Liver (tissue), 9 donors: ENCODE results near the gene ZNF440. TPM values are rescaled to one million over a fixed set of nuclear protein-coding genes. Genes with fewer than 3 reads are reported as not detected.

Experiments
- DNase-seq: peaks from one replicate; pipeline ENCODE4 v3.0.0-alpha.2; 2017; ENCODE audit warnings: low spot score
- H3K27ac ChIP-seq, 2 donors: one replicate each; pipeline ENCODE4 v1.7.0; 2013; ENCODE audit warnings: inconsistent platforms in 2 of 2, low read length in 2 of 2, control low read depth in 1 of 2, low read depth in 1 of 2, mild to moderate bottlenecking in 1 of 2
- H3K27me3 ChIP-seq, 4 donors: one replicate each; pipeline versions ENCODE4 v1.6.1 to v1.7.0; 2013; ENCODE audit warnings: low read length in 3 of 4, inconsistent platforms in 1 of 4, mild to moderate bottlenecking in 1 of 4, moderate library complexity in 1 of 4; ENCODE audit not compliant: control insufficient read depth in 4 of 4, insufficient read depth in 4 of 4
- H3K36me3 ChIP-seq, 4 donors: one replicate each; pipeline versions ENCODE4 v1.6.1 to v1.7.0; 2013; ENCODE audit warnings: low read length in 3 of 4, mild to moderate bottlenecking in 3 of 4, low read depth in 1 of 4, moderate library complexity in 1 of 4; ENCODE audit not compliant: control insufficient read depth in 4 of 4, insufficient read depth in 3 of 4
- H3K4me1 ChIP-seq, 4 donors: one replicate each; pipeline versions ENCODE4 v1.6.1 to v1.7.0; 2013; ENCODE audit warnings: low read length in 3 of 4, mild to moderate bottlenecking in 3 of 4, moderate library complexity in 1 of 4; ENCODE audit not compliant: control insufficient read depth in 4 of 4, insufficient read depth in 4 of 4
- H3K4me3 ChIP-seq, 3 donors: one replicate each; pipeline versions ENCODE4 v1.6.1 to v1.7.0; 2013; ENCODE audit warnings: low read length in 3 of 3, control low read depth in 1 of 3, low read depth in 1 of 3, mild to moderate bottlenecking in 1 of 3
- H3K9ac ChIP-seq, 2 donors: one replicate each; pipeline ENCODE4 v1.7.0; 2013; ENCODE audit warnings: low read length in 2 of 2, mild to moderate bottlenecking in 2 of 2, moderate library complexity in 2 of 2, control low read depth in 1 of 2, low read depth in 1 of 2
- H3K9me3 ChIP-seq, 4 donors: one replicate each; pipeline versions ENCODE4 v1.6.1 to v1.7.0; 2013; ENCODE audit warnings: low read length in 3 of 4; ENCODE audit not compliant: control insufficient read depth in 4 of 4
- CTCF ChIP-seq: fragments of 150-350 bp; IDR thresholded peaks from 2 replicates; pipeline ENCODE4 v1.5.1; 2017; ENCODE audit warnings: improper control_type of control experiment, low read depth, low read length; ENCODE audit not compliant: missing input control
- EGR1 ChIP-seq, 2 donors: IDR thresholded peaks; 2 replicates each; pipeline ENCODE4 v1.6.1; 2016 to 2018; ENCODE audit warnings: antibody characterized with exemption in 2 of 2, low read depth in 2 of 2
- FOXA1 ChIP-seq: IDR thresholded peaks from 2 replicates; pipeline ENCODE4 v1.6.1; 2016; ENCODE audit warnings: antibody characterized with exemption
- FOXA2 ChIP-seq: IDR thresholded peaks from 2 replicates; pipeline ENCODE4 v1.6.1; 2016; ENCODE audit warnings: antibody characterized with exemption
- HNF4A ChIP-seq, 2 donors: conservative IDR thresholded peaks; 2 replicates each; pipeline ENCODE4 v1.6.1; 2016; ENCODE audit warnings: antibody characterized with exemption in 2 of 2, mild to moderate bottlenecking in 2 of 2
- HNF4G ChIP-seq: IDR thresholded peaks from 2 replicates; pipeline ENCODE4 v1.6.1; 2016; ENCODE audit warnings: antibody characterized with exemption
- JUND ChIP-seq, 2 donors: IDR thresholded peaks; 2 replicates each; pipeline ENCODE4 v1.6.1; 2016; ENCODE audit warnings: antibody characterized with exemption in 2 of 2
- NR2F2 ChIP-seq: IDR thresholded peaks from 2 replicates; pipeline ENCODE4 v1.6.1; 2016; ENCODE audit warnings: antibody characterized with exemption
- RAD21 ChIP-seq, 2 donors: IDR thresholded peaks; 2 replicates each; pipeline ENCODE4 v1.6.1; 2016; ENCODE audit warnings: antibody characterized with exemption in 2 of 2, mild to moderate bottlenecking in 2 of 2
- RXRA ChIP-seq, 2 donors: IDR thresholded peaks; 2 replicates each; pipeline ENCODE4 v1.6.1; 2017 to 2018; ENCODE audit warnings: antibody characterized with exemption in 2 of 2, mild to moderate bottlenecking in 1 of 2
- SP1 ChIP-seq: IDR thresholded peaks from 2 replicates; pipeline ENCODE4 v1.6.1; 2018; ENCODE audit warnings: antibody characterized with exemption, mild to moderate bottlenecking
- TAF1 ChIP-seq: conservative IDR thresholded peaks from 2 replicates; pipeline ENCODE4 v1.6.1; 2016; ENCODE audit warnings: antibody characterized with exemption, mild to moderate bottlenecking
- YY1 ChIP-seq: IDR thresholded peaks from 2 replicates; pipeline ENCODE4 v1.6.1; 2016; ENCODE audit warnings: antibody characterized with exemption, mild to moderate bottlenecking
- ZBTB33 ChIP-seq: IDR thresholded peaks from 2 replicates; pipeline ENCODE4 v1.6.1; 2016; ENCODE audit warnings: antibody characterized with exemption
- WGBS: extraction: QIAGEN DNeasy Blood & Tissue Kit; methylation state at CpG from one replicate; pipeline ENCODE4 v1.1.7; 2013; 5-methylcytosine and 5-hydroxymethylcytosine counted together
- polyA plus RNA-seq, 2 donors: library from polyadenylated mRNA; stranded (reverse) in 1 of 2; unstranded in 1 of 2; fragments of 200-250 nt in 1 of 2; fragments of >200 nt in 1 of 2; fragmentation: Nextera tagmentation in 1 of 2; extraction: Ambion mirVana in 1 of 2; gene quantifications; one replicate each; pipeline versions ENCODE4 v1.2.1 to v1.2.3, GENCODE V29; 2013 to 2015
- total RNA-seq, 2 donors: library from RNA; depleted of rRNA; stranded (reverse); fragments of >200 nt; gene quantifications; one replicate each; pipeline ENCODE4 v1.2.3, GENCODE V29; 2014
- TF ChIP-seq, protein P1 (sequence below): IDR thresholded peaks from 2 replicates; pipeline ENCODE4 v1.6.1; 2016; ENCODE audit warnings: antibody characterized with exemption
- TF ChIP-seq, protein P2 (sequence below): IDR thresholded peaks from 2 replicates; pipeline ENCODE4 v1.6.1; 2016; ENCODE audit warnings: antibody characterized with exemption
- TF ChIP-seq, protein P3 (sequence below): IDR thresholded peaks from 2 replicates; pipeline ENCODE4 v1.6.1; 2016; ENCODE audit warnings: antibody characterized with exemption, mild to moderate bottlenecking
- donor health status: healthy.
- donor health status: healthy.
- donor health status: healthy.
- donor health status: healthy.
- donor health status: healthy.

The ZNF440 gene
- total and polyA plus RNA-seq, 4 donors = 1.3 to 8.5 (median 4.3) TPM

- peak; percentile 83 for DNase-seq
- no peaks in the 10 kb centered on the region for H3K36me3 ChIP-seq
- no peak overlapping the region for H3K27ac ChIP-seq
- H3K4me3 ChIP-seq = no peak overlapping the region
- TF ChIP-seq, protein P1, sequence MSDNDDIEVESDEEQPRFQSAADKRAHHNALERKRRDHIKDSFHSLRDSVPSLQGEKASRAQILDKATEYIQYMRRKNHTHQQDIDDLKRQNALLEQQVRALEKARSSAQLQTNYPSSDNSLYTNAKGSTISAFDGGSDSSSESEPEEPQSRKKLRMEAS = no peak
- TF ChIP-seq FOXA1 (no peak), RAD21 (IDR thresholded peaks at IDR 0.05) (peak; percentile 94), CTCF (peak; percentile 83), RXRA (IDR thresholded peaks at IDR 0.05) (peak; percentile 29 to 60), HNF4G (no peak), HNF4A (conservative IDR thresholded peaks at IDR 0.05) (peak in 1 of 2 donors; percentile 7), ZBTB33 (no peak), EGR1 (IDR thresholded peaks at IDR 0.05; ENCODE audit: low read depth in 2 of 2) (no peak), YY1 (no peak), FOXA2 (no peak), SP1 (peak; percentile 32), JUND (IDR thresholded peaks at IDR 0.05) (no peak), NR2F2 (no peak)
- TF ChIP-seq, protein P2, sequence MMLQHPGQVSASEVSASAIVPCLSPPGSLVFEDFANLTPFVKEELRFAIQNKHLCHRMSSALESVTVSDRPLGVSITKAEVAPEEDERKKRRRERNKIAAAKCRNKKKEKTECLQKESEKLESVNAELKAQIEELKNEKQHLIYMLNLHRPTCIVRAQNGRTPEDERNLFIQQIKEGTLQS = no peak
- no peaks in the 10 kb centered on the region for H3K27me3 ChIP-seq
- 11% methylated on average over 8 of the region's 8 CpGs for WGBS
- peak overlapping the region in 1 of 2 donors; percentile 14 for H3K9ac ChIP-seq
- H3K9me3 ChIP-seq = peaks cover 0 to 4% (median 0%) of the 10 kb centered on the region in 4 donors
- peaks cover 6 to 14% (median 12%) of the 10 kb centered on the region in 4 donors for H3K4me1 ChIP-seq
These were observed 16.6 kb upstream of the ZNF440 start for GRCh38 chr19:11797491-11797890.

- Histone ChIP-seq H3K9me3 (peaks cover 0 to 11% (median 0%) of the 10 kb centered on the region in 4 donors), H3K27ac (peak within 1 kb of the TSS; percentile 52 to 56), H3K4me1 (peaks cover 6 to 14% (median 12%) of the 10 kb centered on the region in 4 donors), H3K9ac (peak within 1 kb of the TSS; percentile 48 to 87), H3K4me3 (peak within 1 kb of the TSS; percentile 53 to 82 (median 56)), H3K27me3 (no peaks in the 10 kb centered on the region), H3K36me3 (no peaks in the 10 kb centered on the region)
- WGBS = under 1% methylated on average over 56 of the region's 56 CpGs
- peak; percentile 93 for DNase-seq
- TF ChIP-seq ZBTB33 (peak; percentile 21), HNF4A (conservative IDR thresholded peaks at IDR 0.05) (no peak), YY1 (peak; percentile 27), RAD21 (IDR thresholded peaks at IDR 0.05) (peak in 1 of 2 donors; percentile 9), EGR1 (IDR thresholded peaks at IDR 0.05; ENCODE audit: low read depth in 2 of 2) (no peak), SP1 (peak; percentile 62), TAF1 (peak; percentile 68)
- TF ChIP-seq, protein P3, sequence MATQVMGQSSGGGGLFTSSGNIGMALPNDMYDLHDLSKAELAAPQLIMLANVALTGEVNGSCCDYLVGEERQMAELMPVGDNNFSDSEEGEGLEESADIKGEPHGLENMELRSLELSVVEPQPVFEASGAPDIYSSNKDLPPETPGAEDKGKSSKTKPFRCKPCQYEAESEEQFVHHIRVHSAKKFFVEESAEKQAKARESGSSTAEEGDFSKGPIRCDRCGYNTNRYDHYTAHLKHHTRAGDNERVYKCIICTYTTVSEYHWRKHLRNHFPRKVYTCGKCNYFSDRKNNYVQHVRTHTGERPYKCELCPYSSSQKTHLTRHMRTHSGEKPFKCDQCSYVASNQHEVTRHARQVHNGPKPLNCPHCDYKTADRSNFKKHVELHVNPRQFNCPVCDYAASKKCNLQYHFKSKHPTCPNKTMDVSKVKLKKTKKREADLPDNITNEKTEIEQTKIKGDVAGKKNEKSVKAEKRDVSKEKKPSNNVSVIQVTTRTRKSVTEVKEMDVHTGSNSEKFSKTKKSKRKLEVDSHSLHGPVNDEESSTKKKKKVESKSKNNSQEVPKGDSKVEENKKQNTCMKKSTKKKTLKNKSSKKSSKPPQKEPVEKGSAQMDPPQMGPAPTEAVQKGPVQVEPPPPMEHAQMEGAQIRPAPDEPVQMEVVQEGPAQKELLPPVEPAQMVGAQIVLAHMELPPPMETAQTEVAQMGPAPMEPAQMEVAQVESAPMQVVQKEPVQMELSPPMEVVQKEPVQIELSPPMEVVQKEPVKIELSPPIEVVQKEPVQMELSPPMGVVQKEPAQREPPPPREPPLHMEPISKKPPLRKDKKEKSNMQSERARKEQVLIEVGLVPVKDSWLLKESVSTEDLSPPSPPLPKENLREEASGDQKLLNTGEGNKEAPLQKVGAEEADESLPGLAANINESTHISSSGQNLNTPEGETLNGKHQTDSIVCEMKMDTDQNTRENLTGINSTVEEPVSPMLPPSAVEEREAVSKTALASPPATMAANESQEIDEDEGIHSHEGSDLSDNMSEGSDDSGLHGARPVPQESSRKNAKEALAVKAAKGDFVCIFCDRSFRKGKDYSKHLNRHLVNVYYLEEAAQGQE = peak; percentile 45
These were observed 15.4 kb upstream of the ZNF440 start, which contains the start of gene ZNF491 for GRCh38 chr19:11798391-11799330. TSS of gene ZNF491 (plus strand) at chr19:11798523. CDS start at chr19:11805954, 7,431 bp downstream.
